Ishikawa (cell line): ENCODE data around the gene NEURL3.

Experiments used
- CEBPB ChIP-seq: IDR thresholded peaks from 2 replicates; pipeline ENCODE4 v1.6.1; 2012
- CREB1 ChIP-seq: IDR thresholded peaks from 2 replicates; pipeline ENCODE4 v1.6.1; 2012; ENCODE audit warnings: low read depth
- EGR1 ChIP-seq: IDR thresholded peaks from 2 replicates; pipeline ENCODE4 v1.6.1; 2012
- EP300 ChIP-seq: IDR thresholded peaks from 2 replicates; pipeline ENCODE4 v1.6.1; 2012; ENCODE audit warnings: borderline replicate concordance
- FOXM1 ChIP-seq: IDR thresholded peaks from 2 replicates; pipeline ENCODE4 v1.6.1; 2012; ENCODE audit warnings: low read depth, borderline replicate concordance
- MAX ChIP-seq: IDR thresholded peaks from 2 replicates; pipeline ENCODE4 v1.6.1; 2012
- NFIC ChIP-seq: IDR thresholded peaks from 2 replicates; pipeline ENCODE4 v1.6.1; 2012
- RAD21 ChIP-seq: IDR thresholded peaks from 2 replicates; pipeline ENCODE4 v1.6.1; 2012; ENCODE audit warnings: low read depth
- REST ChIP-seq: IDR thresholded peaks from 2 replicates; pipeline ENCODE4 v1.6.1; 2012; ENCODE audit warnings: low read depth, mild to moderate bottlenecking
- TAF1 ChIP-seq: IDR thresholded peaks from 2 replicates; pipeline ENCODE4 v1.6.1; 2012; ENCODE audit warnings: low read depth, mild to moderate bottlenecking
- TCF12 ChIP-seq: IDR thresholded peaks from 2 replicates; pipeline ENCODE4 v1.6.1; 2012; ENCODE audit warnings: low read depth
- TEAD4 ChIP-seq: IDR thresholded peaks from 2 replicates; pipeline ENCODE4 v1.6.1; 2012
- YY1 ChIP-seq: IDR thresholded peaks from 2 replicates; pipeline ENCODE4 v1.6.1; 2012; ENCODE audit warnings: low read depth
- ZBTB7A ChIP-seq: IDR thresholded peaks from 2 replicates; pipeline ENCODE4 v1.6.1; 2012; ENCODE audit warnings: low read depth
- TF ChIP-seq, protein P1 (sequence below): IDR thresholded peaks from 2 replicates; pipeline ENCODE4 v1.6.1; 2012

Gene NEURL3

DNA sequence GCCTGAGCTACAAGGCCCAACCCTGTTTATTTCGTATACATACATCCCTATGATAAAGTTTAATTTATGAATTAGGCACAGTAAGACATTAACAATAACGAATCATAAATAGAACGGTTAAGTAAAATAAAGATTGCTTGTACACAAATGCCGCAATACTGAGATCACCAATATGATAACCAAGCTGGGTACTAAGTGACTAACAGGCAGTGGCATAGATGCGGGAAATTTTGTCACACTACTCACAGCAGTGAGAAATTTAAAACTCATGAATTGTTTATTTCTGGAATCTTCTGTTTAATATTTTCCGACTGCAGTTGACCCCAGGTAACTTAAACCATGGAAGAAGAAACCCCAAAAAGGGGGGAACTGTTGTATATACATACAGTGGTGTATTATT lies 33.4 kb downstream of the NEURL3 start:
- TF ChIP-seq TAF1 (no peak), FOXM1 (no peak), TCF12 (no peak), RAD21 (no peak), REST (no peak), NFIC (no peak), MAX (no peak), ZBTB7A (no peak), EGR1 (no peak), YY1 (no peak), TEAD4 (no peak), CREB1 (no peak), EP300 (no peak)
- TF ChIP-seq, protein P1, sequence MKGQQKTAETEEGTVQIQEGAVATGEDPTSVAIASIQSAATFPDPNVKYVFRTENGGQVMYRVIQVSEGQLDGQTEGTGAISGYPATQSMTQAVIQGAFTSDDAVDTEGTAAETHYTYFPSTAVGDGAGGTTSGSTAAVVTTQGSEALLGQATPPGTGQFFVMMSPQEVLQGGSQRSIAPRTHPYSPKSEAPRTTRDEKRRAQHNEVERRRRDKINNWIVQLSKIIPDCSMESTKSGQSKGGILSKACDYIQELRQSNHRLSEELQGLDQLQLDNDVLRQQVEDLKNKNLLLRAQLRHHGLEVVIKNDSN: no peak

DNA sequence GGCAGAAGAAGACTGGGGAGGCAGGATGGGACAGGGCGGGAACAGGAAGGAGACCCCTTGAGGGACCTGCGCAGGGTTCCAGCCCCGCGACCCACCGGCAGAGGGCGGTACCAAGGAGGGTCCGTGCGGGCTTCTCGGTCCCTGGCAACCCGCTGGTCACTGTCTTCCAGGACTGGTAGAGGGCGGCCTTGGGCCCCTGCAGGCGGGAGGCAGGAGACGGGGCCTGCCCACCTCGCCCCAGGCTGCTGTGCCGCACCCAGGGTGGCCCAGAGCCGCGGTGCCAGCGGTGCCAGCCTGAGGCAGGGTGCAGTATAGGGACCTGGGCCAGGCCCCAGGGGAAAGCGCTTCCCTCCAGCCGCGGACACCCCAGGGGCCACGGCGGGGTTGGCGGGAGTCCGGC lies 34.5 kb downstream of the NEURL3 start:
- TF ChIP-seq RAD21: no peak
- TF ChIP-seq NFIC: no peak
- no peak for TF ChIP-seq MAX
- TF ChIP-seq TCF12: no peak
- no peak for TF ChIP-seq EGR1
- no peak for TF ChIP-seq TEAD4
- TF ChIP-seq, protein P1: no peak
- no peak for TF ChIP-seq FOXM1
- TF ChIP-seq CEBPB: no peak
- no peak for TF ChIP-seq CREB1
- TF ChIP-seq TAF1: no peak
- TF ChIP-seq YY1: no peak
- TF ChIP-seq ZBTB7A: no peak
- no peak for TF ChIP-seq REST
- no peak for TF ChIP-seq EP300

- TF ChIP-seq EGR1: no peak
- TF ChIP-seq CEBPB: no peak
- TF ChIP-seq ZBTB7A: no peak
- TF ChIP-seq, protein P1: no peak
- TF ChIP-seq MAX: no peak
- no peak for TF ChIP-seq EP300
- TF ChIP-seq TEAD4: no peak
- TF ChIP-seq TAF1: no peak
- TF ChIP-seq RAD21: no peak
- no peak for TF ChIP-seq CREB1
- TF ChIP-seq TCF12: no peak
- TF ChIP-seq NFIC: no peak
- no peak for TF ChIP-seq FOXM1
- TF ChIP-seq YY1: no peak
- no peak for TF ChIP-seq REST
These were observed 35.0 kb downstream of the NEURL3 start for GRCh38 chr2:96470109-96470508.

GRCh38 chr2:96468904-96469303 lies 36.3 kb downstream of the NEURL3 start:
- TF ChIP-seq FOXM1: no peak
- TF ChIP-seq TEAD4: no peak
- no peak for TF ChIP-seq NFIC
- TF ChIP-seq MAX: no peak
- TF ChIP-seq TCF12: no peak
- TF ChIP-seq YY1: no peak
- no peak for TF ChIP-seq RAD21
